GM21390 (cell line): ENCODE results near the gene VPS39.

ENCODE experiments used
- ATAC-seq: cut with Tn5 transposase; IDR thresholded peaks from one replicate; pipeline ENCODE4 v1.9.1; 2021; ENCODE audit not compliant: unreplicated experiment

VPS39 gene

GRCh38 chr15:42145546-42146455 lies 62.3 kb downstream of the VPS39 start:
- no peak for ATAC-seq

- no peak for ATAC-seq
These were observed 63.2 kb downstream of the VPS39 start for GRCh38 chr15:42144841-42145375.

GRCh38 chr15:42143866-42144625 lies 64.1 kb downstream of the VPS39 start:
- ATAC-seq = no peak

- ATAC-seq = no peak
These were observed 64.7 kb downstream of the VPS39 start for GRCh38 chr15:42143356-42143755.

GRCh38 chr15:42141795-42142667 lies 66.1 kb downstream of the VPS39 start:
- no peak for ATAC-seq

- ATAC-seq = no peak
These were observed 66.9 kb downstream of the VPS39 start for GRCh38 chr15:42141246-42141645.

DNA sequence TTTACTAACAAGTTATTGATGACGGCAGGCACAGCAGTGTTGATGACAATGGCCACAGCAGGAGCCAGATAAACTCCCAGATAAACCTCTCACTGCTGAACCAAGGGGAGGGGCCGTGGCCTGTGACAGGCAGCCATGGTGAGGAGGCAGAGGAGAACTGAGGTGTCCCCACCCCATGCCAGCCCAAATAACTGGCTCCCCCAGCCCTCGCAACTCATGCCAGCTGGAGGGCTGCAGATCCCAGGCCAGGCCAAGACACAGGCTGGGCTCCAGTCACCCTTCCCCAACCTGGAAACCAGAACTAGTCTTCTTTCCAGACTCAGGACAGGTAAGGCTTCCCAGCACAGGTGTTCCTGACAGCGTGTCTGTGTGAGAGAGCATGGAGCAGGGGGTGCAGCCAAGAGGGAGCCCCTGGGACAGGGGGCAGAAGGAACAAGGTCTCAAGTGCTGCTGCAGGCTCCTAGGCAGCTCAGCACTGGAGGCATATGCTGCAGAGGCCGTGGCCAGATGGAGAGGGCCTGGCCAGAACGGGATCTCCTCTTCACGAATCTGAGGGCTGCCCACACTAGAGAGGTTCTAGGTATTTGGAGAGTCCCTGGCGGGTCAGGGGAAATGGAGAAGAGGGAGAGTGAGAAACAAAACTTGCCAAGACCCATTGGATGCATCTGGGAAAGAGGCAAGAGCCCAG lies 67.6 kb downstream of the VPS39 start:
- no peak for ATAC-seq

DNA sequence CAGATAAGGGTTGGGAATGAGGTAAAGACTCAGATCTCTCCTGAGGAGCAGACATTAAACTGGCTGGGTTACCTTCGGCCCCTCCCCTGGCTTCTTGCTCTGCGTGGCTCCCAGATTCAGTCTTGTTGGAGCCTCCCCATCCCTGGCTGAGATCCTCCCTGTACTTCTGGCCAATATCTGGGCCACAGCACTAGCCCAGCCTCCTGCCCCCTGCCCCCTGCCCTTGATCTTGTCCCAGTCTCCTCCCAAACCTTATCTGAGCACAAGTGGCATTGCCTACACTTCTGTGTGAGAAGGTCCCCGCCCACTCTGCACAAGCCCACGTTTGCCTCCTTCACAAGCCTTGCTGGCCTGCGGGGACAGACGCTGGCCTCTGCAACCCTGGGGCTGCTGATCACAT lies 68.5 kb downstream of the VPS39 start:
- ATAC-seq = no peak

GRCh38 chr15:42138968-42139386 lies 69.1 kb downstream of the VPS39 start:
- no peak for ATAC-seq

DNA sequence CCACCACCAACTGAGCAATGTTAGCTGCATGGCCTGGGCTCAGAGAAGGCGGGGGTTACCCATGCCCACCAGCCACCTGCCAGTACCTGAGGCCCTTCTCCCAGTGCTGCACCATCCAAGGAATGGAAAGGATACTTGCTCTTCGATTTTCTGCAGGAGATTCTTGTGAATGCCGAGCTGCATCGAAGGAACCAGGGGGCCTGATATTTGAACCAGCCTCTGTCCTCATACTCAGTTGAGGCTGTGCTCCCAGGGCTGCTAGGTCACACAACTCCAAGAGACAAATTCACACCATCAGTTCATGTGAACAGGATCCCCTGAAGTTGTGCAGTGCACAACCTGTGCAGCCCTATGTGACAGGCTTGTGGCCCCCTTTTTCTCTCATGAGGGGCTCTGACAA lies 69.7 kb downstream of the VPS39 start:
- ATAC-seq = no peak

GRCh38 chr15:42137461-42138261 lies 70.4 kb downstream of the VPS39 start:
- ATAC-seq = no peak

GRCh38 chr15:42136513-42136912 lies 71.6 kb downstream of the VPS39 start:
- ATAC-seq = no peak

GRCh38 chr15:42135351-42135750 lies 72.8 kb downstream of the VPS39 start:
- ATAC-seq = no peak

DNA sequence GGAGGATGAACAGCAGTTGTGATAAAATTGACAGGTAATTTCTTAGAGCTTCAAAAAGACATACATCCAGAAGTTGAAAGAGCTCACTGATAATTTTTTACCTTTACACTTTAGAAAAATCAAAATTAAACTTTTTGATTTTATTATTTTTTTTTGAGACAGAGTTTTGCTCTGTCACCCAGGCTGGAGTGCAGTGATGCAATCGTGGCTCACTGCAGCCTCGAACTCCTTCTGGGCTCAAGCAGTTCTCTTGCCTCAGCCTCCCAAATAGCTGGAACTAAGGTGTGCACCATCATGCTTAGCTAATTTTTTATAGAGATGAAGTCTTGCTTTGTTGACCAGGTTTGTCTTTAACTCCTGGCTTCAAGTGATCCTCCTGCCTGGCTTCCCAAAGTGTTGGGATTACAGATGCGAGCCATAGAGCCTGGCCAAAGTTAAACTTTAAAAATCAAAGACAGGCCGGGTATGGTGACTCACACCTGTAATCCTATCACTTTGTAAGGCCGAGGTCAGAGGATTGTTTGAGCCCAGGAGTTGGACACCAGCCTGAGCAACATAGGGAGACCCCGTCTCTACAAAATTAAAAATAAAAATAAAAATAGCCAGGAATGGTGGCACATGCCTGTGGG lies 73.4 kb downstream of the VPS39 start:
- no peak for ATAC-seq

GRCh38 chr15:42133886-42134502 lies 74.1 kb downstream of the VPS39 start:
- no peak for ATAC-seq

GRCh38 chr15:42133356-42133755 lies 74.7 kb downstream of the VPS39 start:
- ATAC-seq = no peak

DNA sequence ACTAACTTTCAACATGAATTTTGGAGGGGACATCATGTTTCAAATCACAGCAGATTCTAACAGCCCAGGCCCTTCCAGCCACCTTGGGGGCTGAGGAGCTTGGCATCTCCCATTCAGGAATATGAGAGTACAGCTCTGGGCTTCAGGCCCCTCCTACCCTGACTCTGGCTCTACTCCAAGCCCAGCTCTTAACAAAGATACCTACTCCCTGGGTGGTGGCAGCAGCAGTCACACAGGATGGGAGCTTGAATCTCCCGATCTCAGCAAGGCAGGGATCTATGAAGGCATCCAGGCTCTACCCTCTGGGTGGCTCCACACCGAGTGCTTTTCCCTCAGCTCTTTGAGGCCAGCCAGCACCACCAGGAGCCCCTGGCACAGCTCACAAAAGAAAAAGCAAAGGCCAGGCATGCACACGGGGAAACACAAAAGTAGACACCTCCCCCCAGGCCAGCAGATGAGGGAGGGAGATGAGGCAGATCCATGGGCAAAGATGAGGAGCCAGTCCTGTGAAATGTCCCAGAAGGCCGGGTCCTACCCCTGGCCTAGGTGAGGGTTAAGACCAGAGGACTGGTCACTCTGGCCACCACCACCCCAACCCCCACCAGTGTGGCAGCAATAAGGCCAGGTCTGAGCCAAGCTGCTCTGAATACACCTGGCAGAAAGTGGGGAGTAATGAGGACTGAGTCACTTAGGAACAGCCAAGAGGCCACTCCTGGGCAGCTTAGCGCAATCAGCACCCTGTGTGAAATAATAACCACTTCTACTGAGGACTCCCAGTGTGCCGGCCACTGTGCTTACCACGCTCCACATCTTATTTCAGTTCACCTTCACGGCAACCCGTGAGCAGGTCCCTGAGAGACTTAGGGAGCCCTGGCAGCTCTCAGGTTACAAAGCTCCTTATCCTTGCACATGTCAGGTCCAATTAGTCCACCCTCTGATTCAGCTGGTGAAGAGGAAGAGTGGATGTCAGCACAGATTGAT lies 76.0 kb downstream of the VPS39 start:
- ATAC-seq = no peak
